ENCODE results near the gene ANO1. TPM values are rescaled to one million over a fixed set of nuclear protein-coding genes. Genes with fewer than 3 reads are reported as not detected.

The ANO1 gene
- total RNA-seq, 3 donors from 2014 or later = 3.7 to 95.0 (median 53.7) TPM

DNA sequence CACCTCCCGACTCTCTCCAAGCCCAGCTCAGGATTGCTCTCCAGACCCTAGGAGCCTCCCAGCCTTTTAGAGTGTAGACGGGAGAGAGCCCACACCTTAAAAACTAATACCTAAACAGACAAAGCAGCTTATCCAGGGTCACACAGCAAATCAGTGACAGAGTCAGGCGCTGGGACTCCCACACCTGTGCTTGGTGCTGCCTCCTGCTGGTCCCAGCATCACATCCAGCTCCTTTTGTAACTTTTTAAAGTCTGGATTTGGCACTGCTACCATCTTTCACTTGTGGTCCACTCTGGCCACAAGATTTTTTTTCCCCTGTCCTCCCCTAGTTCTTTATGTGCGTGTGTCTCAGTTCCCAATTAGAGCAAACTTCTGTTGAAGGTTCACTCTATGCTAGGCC lies 4.7 kb downstream of the ANO1 start:
- TF ChIP-seq, protein P1, sequence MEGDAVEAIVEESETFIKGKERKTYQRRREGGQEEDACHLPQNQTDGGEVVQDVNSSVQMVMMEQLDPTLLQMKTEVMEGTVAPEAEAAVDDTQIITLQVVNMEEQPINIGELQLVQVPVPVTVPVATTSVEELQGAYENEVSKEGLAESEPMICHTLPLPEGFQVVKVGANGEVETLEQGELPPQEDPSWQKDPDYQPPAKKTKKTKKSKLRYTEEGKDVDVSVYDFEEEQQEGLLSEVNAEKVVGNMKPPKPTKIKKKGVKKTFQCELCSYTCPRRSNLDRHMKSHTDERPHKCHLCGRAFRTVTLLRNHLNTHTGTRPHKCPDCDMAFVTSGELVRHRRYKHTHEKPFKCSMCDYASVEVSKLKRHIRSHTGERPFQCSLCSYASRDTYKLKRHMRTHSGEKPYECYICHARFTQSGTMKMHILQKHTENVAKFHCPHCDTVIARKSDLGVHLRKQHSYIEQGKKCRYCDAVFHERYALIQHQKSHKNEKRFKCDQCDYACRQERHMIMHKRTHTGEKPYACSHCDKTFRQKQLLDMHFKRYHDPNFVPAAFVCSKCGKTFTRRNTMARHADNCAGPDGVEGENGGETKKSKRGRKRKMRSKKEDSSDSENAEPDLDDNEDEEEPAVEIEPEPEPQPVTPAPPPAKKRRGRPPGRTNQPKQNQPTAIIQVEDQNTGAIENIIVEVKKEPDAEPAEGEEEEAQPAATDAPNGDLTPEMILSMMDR (IDR thresholded peaks at IDR 0.05) = peak in 1 of 3 donors; percentile 12
- TF ChIP-seq POLR2AphosphoS5 (IDR thresholded peaks at IDR 0.05) = no peak
- DNase-seq (ENCODE audit: low spot score in 2 of 2) = no peak
- Histone ChIP-seq H3K4me3 (no peak overlapping the region), H3K27me3 (no peaks in the 10 kb centered on the region), H3K27ac (peak overlapping the region; percentile 60 to 81), H3K36me3 (no peaks in the 10 kb centered on the region), H3K4me1 (peaks cover 4 to 19% of the 10 kb centered on the region in 2 donors), H3K9me3 (no peaks in the 10 kb centered on the region)
- intact Hi-C loops (cut with DNase I; ENCODE audit: low total_unique reads) = no loop called here

DNA sequence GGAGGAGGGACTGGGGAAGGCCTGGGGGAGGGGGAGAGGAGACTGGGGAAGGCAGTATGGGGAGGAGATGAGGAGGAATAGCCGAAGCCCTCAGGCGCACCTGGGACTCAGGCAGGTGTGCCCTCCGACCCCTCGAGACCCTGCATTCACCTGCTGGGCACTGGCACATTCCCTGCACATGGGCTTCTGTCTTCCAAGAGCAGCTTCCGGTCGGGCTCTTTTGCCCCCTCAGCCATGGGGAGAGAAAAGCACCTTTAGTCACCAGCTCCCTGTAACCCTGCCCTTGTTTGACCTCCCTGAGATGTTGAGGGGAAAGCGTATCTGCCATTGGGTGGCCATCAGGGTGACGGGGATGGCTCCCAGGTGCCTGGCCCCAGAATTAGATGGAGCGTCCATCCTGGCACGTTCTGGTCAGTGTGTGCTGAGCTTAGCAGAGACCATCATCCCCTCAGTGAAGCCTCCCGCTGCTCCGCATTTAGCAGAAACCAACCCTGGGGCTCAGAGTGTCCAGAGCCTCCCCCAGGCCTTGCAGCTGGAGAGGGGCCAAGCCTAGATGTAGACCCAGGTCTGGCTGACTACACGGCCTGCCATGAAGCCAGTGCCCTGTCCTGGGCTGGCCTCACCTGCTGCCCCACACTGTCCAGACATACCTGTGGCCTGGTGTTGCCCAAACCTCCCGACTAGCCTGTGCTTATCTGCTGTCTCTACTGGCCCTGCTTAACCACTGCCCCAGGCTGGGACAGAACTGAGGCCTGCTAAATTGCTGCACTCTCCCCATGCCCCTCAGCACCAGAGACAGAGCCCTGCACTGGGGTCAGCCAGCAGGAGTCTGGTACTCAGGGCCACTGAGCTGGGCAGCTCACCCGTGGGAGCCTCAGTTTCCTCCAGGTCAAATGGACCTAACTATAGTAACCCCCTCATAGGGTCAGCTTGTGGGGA lies 6.2 kb downstream of the ANO1 start:
- Histone ChIP-seq H3K4me1 (peaks cover 0 to 19% of the 10 kb centered on the region in 2 donors), H3K27me3 (no peaks in the 10 kb centered on the region), H3K9me3 (no peaks in the 10 kb centered on the region), H3K4me3 (no peak overlapping the region), H3K36me3 (no peaks in the 10 kb centered on the region), H3K27ac (peak overlapping the region; percentile 60 to 81)
- no peak for TF ChIP-seq POLR2AphosphoS5 (IDR thresholded peaks at IDR 0.05)
- TF ChIP-seq POLR2A (IDR thresholded peaks at IDR 0.05) = no peak
- TF ChIP-seq, protein P1 (IDR thresholded peaks at IDR 0.05) = no peak
- no peak for DNase-seq (ENCODE audit: low spot score in 2 of 2)
- intact Hi-C loops (cut with DNase I; ENCODE audit: low total_unique reads) = no loop called here

DNA sequence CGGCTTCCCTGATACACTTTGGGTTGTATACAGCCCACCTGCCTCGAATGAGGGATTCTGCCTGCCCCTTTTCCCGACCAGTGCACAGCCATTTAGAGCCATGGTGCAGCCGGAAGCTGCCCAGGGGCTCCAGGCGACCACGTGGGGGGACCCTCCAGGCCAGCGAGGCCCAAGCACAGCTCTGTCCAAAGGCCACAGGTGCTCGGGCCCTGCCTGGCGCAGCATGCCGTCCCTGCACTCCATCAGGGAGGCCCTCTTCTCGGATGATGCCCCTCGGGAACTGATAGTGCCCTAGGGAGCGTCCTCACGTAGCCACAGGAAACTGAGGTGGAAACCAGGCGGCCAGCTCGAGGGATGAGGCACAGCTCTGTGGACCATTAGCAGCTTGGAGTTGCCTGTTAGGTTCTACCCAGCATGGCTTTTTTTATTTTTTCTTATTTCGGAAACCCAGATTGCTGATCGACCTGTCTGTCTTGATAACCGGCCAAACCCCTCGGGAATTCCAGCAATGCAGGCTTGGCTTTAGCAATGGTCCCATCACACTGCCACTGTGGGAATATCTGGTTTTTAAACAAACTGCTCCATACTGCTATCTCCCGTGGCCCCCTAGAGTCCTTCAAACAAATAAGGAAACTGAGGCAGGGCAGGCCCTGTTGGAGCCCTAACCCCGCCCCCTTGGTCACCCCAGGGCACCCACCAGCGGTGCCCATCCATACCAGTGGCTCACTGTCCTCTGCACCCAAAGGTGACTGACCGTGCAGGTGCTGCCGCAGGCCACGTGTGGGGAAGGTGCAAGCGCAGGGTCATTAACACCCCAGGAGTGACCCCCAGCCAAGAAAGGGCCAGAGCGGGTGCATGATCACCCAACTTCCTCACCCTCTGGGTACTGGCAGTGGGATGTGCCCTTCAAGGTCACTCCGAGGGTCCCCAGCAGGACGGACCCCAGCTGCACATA lies 8.0 kb downstream of the ANO1 start:
- peak in 1 of 2 donors; percentile 68 for DNase-seq (ENCODE audit: low spot score in 2 of 2)
- Histone ChIP-seq H3K27me3 (no peaks in the 10 kb centered on the region), H3K4me1 (peaks cover 4 to 19% of the 10 kb centered on the region in 2 donors), H3K27ac (peak overlapping the region; percentile 81 to 87), H3K9me3 (no peaks in the 10 kb centered on the region), H3K4me3 (no peak overlapping the region), H3K36me3 (no peaks in the 10 kb centered on the region)
- intact Hi-C loops (cut with DNase I; ENCODE audit: low total_unique reads) = no loop called here
- TF ChIP-seq POLR2A (IDR thresholded peaks at IDR 0.05) = no peak
- no peak for TF ChIP-seq POLR2AphosphoS5 (IDR thresholded peaks at IDR 0.05)
- TF ChIP-seq, protein P1 (IDR thresholded peaks at IDR 0.05) = no peak

DNA sequence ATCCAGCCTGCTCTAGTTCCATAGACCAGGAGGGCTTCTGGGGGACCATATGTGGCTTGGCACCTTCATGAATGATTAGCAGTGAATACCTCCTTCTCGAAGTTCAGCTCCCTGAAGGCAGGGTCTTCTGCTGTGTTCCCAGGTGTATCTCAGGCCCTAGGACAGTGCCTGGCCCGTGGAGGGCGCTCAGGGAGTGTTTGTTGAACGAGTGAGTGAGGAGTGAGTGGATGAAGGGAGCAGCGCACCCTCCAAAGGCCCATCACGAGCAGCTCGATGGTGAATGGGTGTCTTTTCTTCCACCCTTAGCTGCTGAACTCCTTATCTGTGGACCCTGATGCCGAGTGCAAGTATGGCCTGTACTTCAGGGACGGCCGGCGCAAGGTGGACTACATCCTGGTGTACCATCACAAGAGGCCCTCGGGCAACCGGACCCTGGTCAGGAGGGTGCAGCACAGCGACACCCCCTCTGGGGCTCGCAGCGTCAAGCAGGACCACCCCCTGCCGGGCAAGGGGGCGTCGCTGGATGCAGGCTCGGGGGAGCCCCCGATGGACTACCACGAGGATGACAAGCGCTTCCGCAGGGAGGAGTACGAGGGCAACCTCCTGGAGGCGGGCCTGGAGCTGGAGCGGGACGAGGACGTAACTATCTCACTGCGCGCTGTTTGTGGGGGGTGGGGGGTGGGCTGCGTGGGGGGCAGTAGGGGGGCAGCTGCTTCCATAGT lies 9.5 kb downstream of the ANO1 start:
- DNase-seq (ENCODE audit: low spot score in 2 of 2) = no peak
- H3K36me3 ChIP-seq = no peaks in the 10 kb centered on the region
- H3K27ac ChIP-seq = peak overlapping the region; percentile 84 to 87
- H3K9me3 ChIP-seq = no peaks in the 10 kb centered on the region
- intact Hi-C loops (cut with DNase I; ENCODE audit: low total_unique reads) = no loop called here
- H3K4me1 ChIP-seq = peaks cover 8 to 24% of the 10 kb centered on the region in 2 donors
- TF ChIP-seq POLR2AphosphoS5 (IDR thresholded peaks at IDR 0.05) (no peak), POLR2A (IDR thresholded peaks at IDR 0.05) (no peak)
- TF ChIP-seq, protein P1 (IDR thresholded peaks at IDR 0.05) = no peak
- H3K4me3 ChIP-seq = no peak overlapping the region
- no peaks in the 10 kb centered on the region for H3K27me3 ChIP-seq

Data from breast epithelium (tissue), 4 donors.